Ovary (tissue), 3 donors: ENCODE results near the gene COPZ1.
A peak's percentile ranks its signal among the peaks of the same experiment; 100 is the strongest.

ENCODE experiments used
- CTCF ChIP-seq, 3 donors: fragments of 450-650 bp in 2 of 3; fragments of 200-600 bp in 1 of 3; IDR thresholded peaks; one replicate each; pipeline versions ENCODE4 v1.5.1 to v1.8.0; 2016 to 2022; ENCODE audit warnings: antibody characterized with exemption in 3 of 3, mild to moderate bottlenecking in 1 of 3
- EP300 ChIP-seq: sonication (generic); formaldehyde crosslinking; IDR thresholded peaks from one replicate; pipeline ENCODE4 v1.6.1; 2017; ENCODE audit warnings: antibody characterized with exemption
- POLR2A ChIP-seq: fragments of 450-650 bp; IDR thresholded peaks from one replicate; pipeline ENCODE4 v1.6.1; 2017; ENCODE audit warnings: antibody characterized with exemption, mild to moderate bottlenecking, moderate library complexity
- donor health status: DM: no; HTN: no; CAD: no.

GRCh38 chr12:54294152-54294952 lies 30.6 kb upstream of the COPZ1 start:
- no peak for TF ChIP-seq POLR2A
- TF ChIP-seq CTCF (IDR thresholded peaks at IDR 0.05) = peak in 1 of 3 donors; percentile 20
- TF ChIP-seq EP300 = no peak
